Mammary epithelial cell (primary cell): ENCODE data around the gene ZNF217.
"Not testable (repeated sequence)": the region's sequence is repeated elsewhere in the genome, so short reads cannot be mapped to it uniquely, and the experiment has no call there.

Experiments used
- CTCF ChIP-seq, 2 donors: IDR thresholded peaks in 1 of 2; conservative IDR thresholded peaks in 1 of 2; 2 replicates each; pipeline ENCODE4 v1.5.1; 2011 to 2012; ENCODE audit warnings: inconsistent platforms in 2 of 2, low read length in 2 of 2, mild to moderate bottlenecking in 2 of 2, control low read depth in 1 of 2, low read depth in 1 of 2; ENCODE audit not compliant: insufficient read depth in 1 of 2; ENCODE audit errors: extremely low read depth in 1 of 2
- EZH2 ChIP-seq: IDR thresholded peaks from 2 replicates; pipeline ENCODE4 v1.6.1; 2012; ENCODE audit warnings: low read length, inconsistent platforms, borderline replicate concordance

- TF ChIP-seq CTCF (conservative IDR thresholded peaks at IDR 0.05 in 1 of 2, IDR thresholded peaks at IDR 0.05 in 1 of 2; ENCODE audit: extremely low read depth in 1 of 2, insufficient read depth in 1 of 2, low read depth in 1 of 2, low read length in 2 of 2); EZH2: not testable (repeated sequence)
Observed at GRCh38 chr20:53624927-53625250, 31.2 kb upstream of the ZNF217 start.
